H1 (cell line): ENCODE results near the gene FRK. TPM values are rescaled to one million over a fixed set of nuclear protein-coding genes. Genes with fewer than 3 reads are reported as not detected.

ENCODE experiments used
- CTCF ChIA-PET: fragments of 300-600 bp; sonication (Branson Sonifier 250); formaldehyde crosslinking; loops from one replicate; lab custom pipeline; 2021; ENCODE audit not compliant: partially characterized antibody; lab: Charles Lee
- POLR2A ChIA-PET: fragments of 300-600 bp; sonication (Branson Sonifier 250); formaldehyde crosslinking; loops from one replicate; lab custom pipeline; 2021; ENCODE audit warnings: inconsistent platforms; ENCODE audit not compliant: partially characterized antibody; lab: Charles Lee
- DNase-seq, 2 experiments: peaks; one replicate each; pipeline versions ENCODE4 v3.0.0 to v3.0.0-alpha.2; 2010 to 2022; ENCODE audit warnings: low spot score in 2 of 2, low read depth in 1 of 2, mixed read lengths in 1 of 2
- FAIRE-seq: peaks from 2 replicates; lab custom pipeline; 2011; peaks lifted over from hg19 to GRCh38; lab: Jason Lieb, UNC
- H2AFZ ChIP-seq: 2 replicates; pipeline ENCODE4 v1.8.1; 2012; ENCODE audit warnings: low read length, inconsistent platforms
- H2AK5ac ChIP-seq: 2 replicates; pipeline ENCODE4 v1.6.1; 2013; ENCODE audit warnings: low read depth, low read length
- H2BK120ac ChIP-seq: replicated peaks from 2 replicates; pipeline ENCODE3; 2013; ENCODE audit warnings: low read depth, low read length, inconsistent platforms
- H2BK12ac ChIP-seq: 2 replicates; pipeline ENCODE4 v1.6.1; 2013; ENCODE audit warnings: low read depth, low read length
- H2BK15ac ChIP-seq: 2 replicates; pipeline ENCODE4 v1.6.1; 2013; ENCODE audit warnings: low read length
- H2BK20ac ChIP-seq: 2 replicates; pipeline ENCODE4 v1.6.1; 2013; ENCODE audit warnings: low read length
- H2BK5ac ChIP-seq: 2 replicates; pipeline ENCODE4 v1.6.1; 2013; ENCODE audit warnings: low read depth, low read length
- H3K14ac ChIP-seq: 2 replicates; pipeline ENCODE4 v1.6.1; 2013; ENCODE audit warnings: inconsistent platforms; ENCODE audit not compliant: insufficient read length
- H3K18ac ChIP-seq: 2 replicates; pipeline ENCODE4 v1.6.1; 2013; ENCODE audit warnings: low read length; ENCODE audit errors: extremely low read depth
- H3K23ac ChIP-seq: 2 replicates; pipeline ENCODE4 v1.6.1; 2013; ENCODE audit warnings: inconsistent platforms; ENCODE audit not compliant: insufficient read length
- H3K23me2 ChIP-seq: 2 replicates; pipeline ENCODE4 v1.6.1; 2013; ENCODE audit warnings: low read depth, low read length
- H3K27ac ChIP-seq: 2 replicates; pipeline ENCODE4 v1.6.1; 2011; ENCODE audit warnings: low read depth, low read length, inconsistent platforms
- H3K27me3 ChIP-seq, 4 experiments: replicated peaks in 1 of 4; 1 replicate in 1 of 4; 2 replicates in 3 of 4; pipeline versions ENCODE4 v1.6.1 to v1.8.1; 2011 to 2013; ENCODE audit warnings: low read length in 3 of 4, mild to moderate bottlenecking in 3 of 4, inconsistent platforms in 2 of 4, mixed read lengths in 2 of 4, moderate library complexity in 1 of 4; ENCODE audit not compliant: control insufficient read depth in 3 of 4, insufficient read depth in 3 of 4; ENCODE audit errors: extremely low read depth in 1 of 4
- H3K36me3 ChIP-seq, 4 experiments: 2 replicates each; pipeline versions ENCODE4 v1.6.1 to v1.8.1; 2011 to 2013; ENCODE audit warnings: mild to moderate bottlenecking in 4 of 4, low read length in 3 of 4, moderate library complexity in 2 of 4, control low read depth in 1 of 4, inconsistent platforms in 1 of 4; ENCODE audit not compliant: insufficient read depth in 4 of 4, control insufficient read depth in 2 of 4
- H3K4ac ChIP-seq: replicated peaks from 2 replicates; pipeline ENCODE3; 2013; ENCODE audit warnings: low read length, low read depth, mixed read lengths, inconsistent platforms; ENCODE audit not compliant: insufficient read length
- H3K4me1 ChIP-seq, 4 experiments: replicated peaks in 1 of 4; 1 replicate in 1 of 4; 2 replicates in 3 of 4; pipeline versions ENCODE4 v1.6.1 to v1.8.1; 2011 to 2013; ENCODE audit warnings: low read length in 3 of 4, inconsistent platforms in 2 of 4, mixed read lengths in 1 of 4; ENCODE audit not compliant: insufficient read depth in 4 of 4, control insufficient read depth in 3 of 4
- H3K4me2 ChIP-seq, 2 experiments: 2 replicates each; pipeline versions ENCODE4 v1.6.1 to v1.8.1; 2011 to 2013; ENCODE audit warnings: low read depth in 2 of 2, low read length in 2 of 2, control low read depth in 1 of 2, inconsistent platforms in 1 of 2, mild to moderate bottlenecking in 1 of 2; ENCODE audit not compliant: insufficient read depth in 1 of 2
- H3K4me3 ChIP-seq, 4 experiments: fragments of 200-600, 300-600 bp in 1 of 4; sonication (generic), shearing (Covaris generic), sonication (Bioruptor Twin) in 1 of 4; 2 replicates each; pipeline versions ENCODE4 v1.5.1 to v1.8.1; 2011 to 2016; ENCODE audit warnings: low read length in 4 of 4, low read depth in 3 of 4, control low read depth in 2 of 4, inconsistent platforms in 2 of 4, mild to moderate bottlenecking in 2 of 4, mixed read lengths in 1 of 4, moderate library complexity in 1 of 4; ENCODE audit not compliant: insufficient read depth in 2 of 4; ENCODE audit errors: extremely low read depth in 1 of 4
- H3K56ac ChIP-seq: replicated peaks from 2 replicates; pipeline ENCODE3; 2013; ENCODE audit warnings: low read depth, mild to moderate bottlenecking, mixed read lengths, low read length, inconsistent platforms; ENCODE audit not compliant: insufficient read length
- H3K79me1 ChIP-seq: 2 replicates; pipeline ENCODE4 v1.6.1; 2013; ENCODE audit warnings: low read depth, low read length, control low read depth
- H3K79me2 ChIP-seq, 2 experiments: 2 replicates each; pipeline versions ENCODE4 v1.6.1 to v1.8.1; 2012 to 2013; ENCODE audit warnings: low read length in 2 of 2, mild to moderate bottlenecking in 2 of 2, inconsistent platforms in 1 of 2; ENCODE audit not compliant: insufficient read depth in 2 of 2, control insufficient read depth in 1 of 2
- H3K9ac ChIP-seq, 4 experiments: replicated peaks in 1 of 4; 1 replicate in 1 of 4; 2 replicates in 3 of 4; pipeline versions ENCODE4 v1.6.1 to v1.8.1; 2011 to 2013; ENCODE audit warnings: low read depth in 3 of 4, low read length in 3 of 4, control low read depth in 2 of 4, mild to moderate bottlenecking in 2 of 4, moderate library complexity in 2 of 4, inconsistent platforms in 1 of 4; ENCODE audit errors: extremely low read depth in 1 of 4
- H3K9me3 ChIP-seq, 2 experiments: 2 replicates each; pipeline versions ENCODE4 v1.6.1 to v1.8.1; 2012 to 2013; ENCODE audit warnings: mild to moderate bottlenecking in 2 of 2, moderate library complexity in 2 of 2, control low read depth in 1 of 2, inconsistent platforms in 1 of 2, low read depth in 1 of 2, low read length in 1 of 2, mixed read lengths in 1 of 2; ENCODE audit not compliant: insufficient read depth in 2 of 2
- H4K20me1 ChIP-seq, 2 experiments: replicated peaks in 1 of 2; 2 replicates each; pipeline versions ENCODE3 to v1.8.1; 2011 to 2013; ENCODE audit warnings: inconsistent platforms in 2 of 2, low read length in 2 of 2, mild to moderate bottlenecking in 1 of 2; ENCODE audit not compliant: insufficient read depth in 2 of 2, control insufficient read depth in 1 of 2
- H4K5ac ChIP-seq: 2 replicates; pipeline ENCODE4 v1.6.1; 2013; ENCODE audit warnings: low read length, low read depth, mixed read lengths, inconsistent platforms; ENCODE audit not compliant: insufficient read length
- H4K8ac ChIP-seq: 2 replicates; pipeline ENCODE4 v1.8.0; 2013; ENCODE audit warnings: mild to moderate bottlenecking, moderate library complexity, low read length, inconsistent platforms; ENCODE audit not compliant: insufficient read depth; ENCODE audit errors: extremely low read depth
- H4K91ac ChIP-seq: replicated peaks from 2 replicates; pipeline ENCODE3; 2013; ENCODE audit warnings: low read length, mixed read lengths, inconsistent platforms; ENCODE audit not compliant: insufficient read length
- BCL11A ChIP-seq, 2 experiments: IDR thresholded peaks; one replicate each; pipeline ENCODE4 v1.6.1; 2011; ENCODE audit warnings: low read depth in 2 of 2, low read length in 2 of 2, mild to moderate bottlenecking in 2 of 2
- CREB1 ChIP-seq: IDR thresholded peaks from 2 replicates; pipeline ENCODE4 v1.6.1; 2012; ENCODE audit warnings: inconsistent platforms
- GTF2F1 ChIP-seq: IDR thresholded peaks from 2 replicates; pipeline ENCODE4 v1.6.1; 2012; ENCODE audit warnings: low read depth, low read length, improper control_type of control experiment, borderline replicate concordance
- HDAC6 ChIP-seq: IDR thresholded peaks from one replicate; pipeline ENCODE4 v1.7.1; 2012; ENCODE audit warnings: low read depth, mild to moderate bottlenecking, inconsistent platforms, low read length, moderate library complexity
- KDM5A ChIP-seq: fragments of 200-600 bp; IDR thresholded peaks from 2 replicates; pipeline ENCODE4 v1.7.1; 2012; ENCODE audit warnings: mild to moderate bottlenecking, low read length, inconsistent platforms, mixed read lengths
- POU5F1 ChIP-seq: IDR thresholded peaks from 2 replicates; pipeline ENCODE4 v1.6.1; 2011; ENCODE audit warnings: low read depth, mild to moderate bottlenecking, low read length, moderate library complexity
- RFX5 ChIP-seq: IDR thresholded peaks from 2 replicates; pipeline ENCODE4 v1.6.1; 2011; ENCODE audit warnings: low read depth, low read length, improper control_type of control experiment, borderline replicate concordance
- RNF2 ChIP-seq: fragments of 200-900, 300-1000 bp; sonication (generic); IDR thresholded peaks from 2 replicates; pipeline ENCODE4 v1.7.1; 2016; ENCODE audit warnings: borderline replicate concordance, low read depth, mild to moderate bottlenecking, antibody characterized with exemption, low read length; ENCODE audit not compliant: poor library complexity, severe bottlenecking; ENCODE audit errors: missing control alignments
- SP1 ChIP-seq: IDR thresholded peaks from 2 replicates; pipeline ENCODE4 v1.6.1; 2011; ENCODE audit warnings: low read depth, low read length
- TAF7 ChIP-seq: optimal IDR thresholded peaks from 2 replicates; pipeline ENCODE3; 2011; ENCODE audit warnings: low read depth, mild to moderate bottlenecking, inconsistent platforms, low read length, moderate library complexity, borderline replicate concordance
- WGBS, 2 experiments: shearing (Covaris generic) in 1 of 2; methylation state at CpG; one replicate each; pipeline versions ENCODE4 v1.1.6 to v1.1.7; 2013 to 2015; ENCODE audit warnings: low lambda C conversion rate in 2 of 2, mixed read lengths in 2 of 2, inconsistent platforms in 1 of 2, low coverage in 1 of 2, missing lambda C conversion rate in 1 of 2; ENCODE audit not compliant: insufficient replicate concordance in 2 of 2, insufficient coverage in 1 of 2, insufficient read length in 1 of 2; ENCODE audit errors: extremely low coverage in 1 of 2, missing lambda C conversion rate in 1 of 2; 5-methylcytosine and 5-hydroxymethylcytosine counted together
- polyA plus RNA-seq, 7 experiments: library from polyadenylated mRNA; depleted of rRNA in 3 of 7; stranded (reverse) in 5 of 7; unstranded in 2 of 7; fragments of >200 nt in 5 of 7; fragments of 200-250 nt in 2 of 7; gene quantifications; 1 replicate in 5 of 7; 2 replicates in 1 of 7; 4 replicates in 1 of 7; pipeline versions ENCODE4 v1.2.1 to v1.2.3, GENCODE V29; 2011 to 2013; ENCODE audit warnings: missing spikeins in 2 of 7, mixed read lengths in 2 of 7
- total RNA-seq: library from RNA; stranded (reverse); fragmentation: NEBNext Ultra II Directional; extraction: Animal tissue kit (Norgen Biotek cat#: 25700); gene quantifications from 2 replicates; pipeline ENCODE4 v1.2.1, GENCODE V29; 2021
- TF ChIP-seq, protein P1 (sequence below): IDR thresholded peaks from 2 replicates; pipeline ENCODE4 v1.6.1; 2012; ENCODE audit warnings: low read length, inconsistent platforms
- TF ChIP-seq, protein P2 (sequence below): IDR thresholded peaks from 2 replicates; pipeline ENCODE4 v1.6.1; 2012; ENCODE audit warnings: inconsistent platforms

Gene FRK
- total and polyA plus RNA-seq, 2 of the 8 experiments (the other 6 are each of a cell fraction or from before 2014, with no cell fraction given), result 0.11 to 0.24 TPM

DNA sequence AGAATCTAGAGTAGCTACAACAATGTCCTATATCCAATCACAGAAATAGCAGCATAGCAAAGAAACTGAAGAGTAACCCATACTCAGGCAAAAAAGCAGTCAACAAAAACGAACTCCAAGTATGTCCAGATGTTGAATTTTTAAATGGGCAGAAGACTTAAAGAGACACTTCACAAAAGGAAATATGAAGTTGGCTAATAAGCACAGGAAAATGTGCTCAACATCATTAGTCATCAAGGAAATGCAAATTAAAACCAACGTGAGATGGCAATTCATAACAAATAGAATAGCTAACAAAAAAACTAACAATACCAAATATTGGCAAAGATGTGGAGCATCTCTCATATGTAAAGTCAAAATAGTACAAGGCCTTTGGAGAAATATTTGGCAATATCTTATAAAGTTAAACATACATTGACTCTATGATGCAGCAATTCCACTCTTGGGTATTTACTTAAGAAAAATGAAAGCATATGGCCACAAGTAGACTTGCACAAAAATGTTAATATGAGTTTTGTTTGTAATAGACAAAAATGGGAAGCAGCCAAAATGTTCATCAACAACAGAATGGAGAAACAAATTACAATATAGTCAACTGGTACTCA, 37.7 kb downstream of the FRK start:
- Histone ChIP-seq H3K79me1 (no peaks in the 10 kb centered on the region), H2BK20ac (no peak overlapping the region)
- no peak for DNase-seq
- TF ChIP-seq KDM5A, result no peak
- TF ChIP-seq GTF2F1, result no peak
- TF ChIP-seq SP1, result no peak
- TF ChIP-seq RFX5, result no peak
- no peak for TF ChIP-seq TAF7
- no peak for TF ChIP-seq CREB1
- no peak for TF ChIP-seq HDAC6
- TF ChIP-seq, protein P1, sequence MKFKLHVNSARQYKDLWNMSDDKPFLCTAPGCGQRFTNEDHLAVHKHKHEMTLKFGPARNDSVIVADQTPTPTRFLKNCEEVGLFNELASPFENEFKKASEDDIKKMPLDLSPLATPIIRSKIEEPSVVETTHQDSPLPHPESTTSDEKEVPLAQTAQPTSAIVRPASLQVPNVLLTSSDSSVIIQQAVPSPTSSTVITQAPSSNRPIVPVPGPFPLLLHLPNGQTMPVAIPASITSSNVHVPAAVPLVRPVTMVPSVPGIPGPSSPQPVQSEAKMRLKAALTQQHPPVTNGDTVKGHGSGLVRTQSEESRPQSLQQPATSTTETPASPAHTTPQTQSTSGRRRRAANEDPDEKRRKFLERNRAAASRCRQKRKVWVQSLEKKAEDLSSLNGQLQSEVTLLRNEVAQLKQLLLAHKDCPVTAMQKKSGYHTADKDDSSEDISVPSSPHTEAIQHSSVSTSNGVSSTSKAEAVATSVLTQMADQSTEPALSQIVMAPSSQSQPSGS, result no peak
- TF ChIP-seq, protein P2, sequence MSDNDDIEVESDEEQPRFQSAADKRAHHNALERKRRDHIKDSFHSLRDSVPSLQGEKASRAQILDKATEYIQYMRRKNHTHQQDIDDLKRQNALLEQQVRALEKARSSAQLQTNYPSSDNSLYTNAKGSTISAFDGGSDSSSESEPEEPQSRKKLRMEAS, result no peak
- no peak for TF ChIP-seq POU5F1
- TF ChIP-seq RNF2, result no peak
- TF ChIP-seq BCL11A (IDR thresholded peaks at IDR 0.05; ENCODE audit: low read depth in 2 of 2, low read length in 2 of 2), result no peak

More for the DNA sequence above, 37.7 kb downstream of the FRK start:
- Histone ChIP-seq H2AFZ (no peak overlapping the region), H4K8ac (no peak overlapping the region), H2AK5ac (no peak overlapping the region), H4K5ac (no peak overlapping the region), H3K4me2 (no peak overlapping the region), H3K4ac (no peak overlapping the region), H3K9me3 (no peaks in the 10 kb centered on the region), H3K9ac (no peak overlapping the region), H3K56ac (no peak overlapping the region), H3K4me3 (no peak overlapping the region), H3K23ac (no peak overlapping the region), H2BK5ac (no peak overlapping the region), H2BK120ac (no peak overlapping the region), H4K20me1 (no peaks in the 10 kb centered on the region), H3K14ac (no peak overlapping the region), H3K18ac (no peak overlapping the region), H3K36me3 (no peaks in the 10 kb centered on the region), H2BK15ac (no peak overlapping the region), H2BK12ac (no peak overlapping the region), H3K4me1 (no peaks in the 10 kb centered on the region), H3K27ac (no peak overlapping the region), H3K79me2 (no peaks in the 10 kb centered on the region), H3K23me2 (no peaks in the 10 kb centered on the region), H4K91ac (no peak overlapping the region), H3K27me3 (no peaks in the 10 kb centered on the region)
- ChIA-PET CTCF (interaction anchor here (0.6 to 1.3 kb wide), 3 partner anchors 15 to 33 kb away, joined by 3 to 4 read pairs (median 4); no protein-coding TSS in a partner anchor), POLR2A (no interaction called here)
- no peak for FAIRE-seq
- 89% methylated on average over 2 of the region's 2 CpGs; no CpG with 5 or more reads in 1 of the 2 experiments for whole genome bisulfite sequencing, 2 experiments
